Heart left ventricle (tissue), 16 donors: ENCODE measurements around the gene GTF2A1L. TPM values are rescaled to one million over a fixed set of nuclear protein-coding genes. Genes with fewer than 3 reads are reported as not detected.

Experiments used
- ATAC-seq, 4 donors: fragments of 200-7000 bp; cut with Tn5 transposase; one replicate each; pipeline ENCODE4 v1.9.1; 2020 to 2022; ENCODE audit warnings: moderate library complexity in 4 of 4, mild to moderate bottlenecking in 3 of 4, moderate number of reproducible peaks in 1 of 4
- DNase-seq, 5 donors: peaks; one replicate each; pipeline ENCODE4 v3.0.0-alpha.2; 2020
- H3K27ac ChIP-seq, 12 donors: fragments of 200-600 bp; sonication (generic) in 4 of 12; one replicate each; pipeline versions ENCODE4 v1.5.0 to v1.8.0; 2016 to 2022; ENCODE audit warnings: mild to moderate bottlenecking in 2 of 12
- H3K27me3 ChIP-seq, 9 donors: fragments of 200-600 bp; sonication (generic) in 2 of 9; one replicate each; pipeline versions ENCODE4 v1.5.1 to v1.8.0; 2016 to 2022; ENCODE audit warnings: mild to moderate bottlenecking in 3 of 9
- H3K36me3 ChIP-seq, 9 donors: fragments of 200-600 bp; sonication (generic) in 2 of 9; one replicate each; pipeline versions ENCODE4 v1.5.0 to v1.8.0; 2018 to 2022; ENCODE audit warnings: mild to moderate bottlenecking in 2 of 9
- H3K4me1 ChIP-seq, 12 donors: fragments of 200-600 bp; sonication (generic) in 4 of 12; one replicate each; pipeline versions ENCODE4 v1.5.0 to v1.8.0; 2016 to 2022; ENCODE audit warnings: mild to moderate bottlenecking in 3 of 12
- H3K4me3 ChIP-seq, 12 donors: fragments of 200-600 bp; sonication (generic) in 4 of 12; one replicate each; pipeline versions ENCODE4 v1.5.0 to v1.8.0; 2017 to 2022; ENCODE audit warnings: mild to moderate bottlenecking in 9 of 12, moderate library complexity in 4 of 12
- H3K9me3 ChIP-seq, 12 donors: fragments of 200-600 bp; sonication (generic) in 4 of 12; one replicate each; pipeline versions ENCODE4 v1.5.0 to v1.8.0; 2016 to 2022; ENCODE audit warnings: mild to moderate bottlenecking in 1 of 12
- POLR2A ChIP-seq, 2 donors: fragments of 450-650 bp; IDR thresholded peaks; one replicate each; pipeline ENCODE4 v1.6.1; 2017; ENCODE audit warnings: antibody characterized with exemption in 2 of 2, mild to moderate bottlenecking in 2 of 2, moderate library complexity in 2 of 2
- WGBS, 4 donors: extraction: QIAGEN DNeasy Blood & Tissue Kit in 2 of 4; methylation state at CpG; one replicate each; pipeline versions ENCODE4 v1.1.5 to v1.1.7; 2013 to 2018; 5-methylcytosine and 5-hydroxymethylcytosine counted together
- intact Hi-C, 10 donors: fragments of 100-400 bp; cut with DNase I; formaldehyde crosslinking; loops; one replicate each; pipeline versions ENCODE4 v1.11.1 to v1.14.2; 2022
- polyA plus RNA-seq, 2 donors: library from polyadenylated mRNA; stranded (reverse); fragments of 200-250 nt; gene quantifications; one replicate each; pipeline ENCODE4 v1.2.3, GENCODE V29; 2013
- total RNA-seq, 9 donors: library from RNA; depleted of rRNA in 2 of 9; stranded (reverse); fragments of >200 nt in 2 of 9; fragmentation: NEBNext Ultra II Directional in 3 of 9; extraction: Animal tissue kit (Norgen Biotek cat#: 25700) in 3 of 9; gene quantifications; one replicate each; pipeline versions ENCODE4 v1.1.0 to v1.2.4, GENCODE V29; 2016 to 2023
- TF ChIP-seq, protein P1 (sequence below), 12 donors: fragments of 200-600 bp; sonication (generic) in 4 of 12; IDR thresholded peaks; one replicate each; pipeline versions ENCODE4 v1.5.0 to v1.8.0; 2018 to 2022; ENCODE audit warnings: antibody characterized with exemption in 12 of 12, mild to moderate bottlenecking in 5 of 12
- donor health status: ischemic (EF 13 %, LVEDD 7.1; RV severe dilation, severe dysfunction).
- donor health status: healthy with polysubstance abuse.
- donor health status: DM: no; HTN: yes; CAD: no.
- donor health status: DM: no; HTN: no; CAD: no.
- donor health status: ischemic (EF 25% LVEDD 6.9; RV normal size, moderate dysfunction).
- donor health status: ischemic (EF 25% LVEDD 5.7; RV mildly dilated, moderate dysfunction).
- donor health status: healthy.
- donor health status: DM: yes; HTN: yes; CAD: no.
- donor health status: ischemic (EF 35%, LVEDD 5.7; RV mildly dilated, moderate dysfunction).
- donor health status: nonischemic (EF 11% LVEDD 7.7; RV severe dilation, severe dysfunction).
- donor health status: DM: yes; HTN: yes; CAD: no.
- donor health status: PGD.
- donor health status: ischemic (EF 29% LVEDD 5.4; RV normal size, mild dysfunction).
- donor health status: nonischemic (EF 23%, LVEDD 6.1; RV moderate dilation, normal function).

Gene GTF2A1L
- total and polyA plus RNA-seq, 11 donors: 0.14 to 0.95 (median 0.63) TPM; not detected in 8

DNA sequence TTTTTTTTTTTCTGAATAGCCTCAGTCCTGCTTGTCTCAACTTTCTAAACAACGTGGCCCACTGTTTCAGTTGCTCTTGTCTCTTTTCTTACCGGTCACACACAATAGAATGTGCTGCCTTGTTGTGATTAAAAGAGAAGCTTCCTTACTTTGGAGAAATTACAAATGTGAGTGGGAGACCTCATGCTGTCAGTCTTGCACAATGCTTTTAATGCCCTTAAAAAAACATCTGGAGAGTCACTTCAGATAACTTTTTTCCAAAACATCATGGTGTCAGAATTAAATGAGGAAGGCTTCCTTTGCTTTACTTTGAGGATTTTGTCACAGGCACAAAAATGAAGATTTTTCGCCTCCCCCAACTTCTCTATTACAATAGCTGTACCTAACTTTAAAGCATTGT is 100.2 kb downstream of the GTF2A1L start:
- TF ChIP-seq, protein P1, sequence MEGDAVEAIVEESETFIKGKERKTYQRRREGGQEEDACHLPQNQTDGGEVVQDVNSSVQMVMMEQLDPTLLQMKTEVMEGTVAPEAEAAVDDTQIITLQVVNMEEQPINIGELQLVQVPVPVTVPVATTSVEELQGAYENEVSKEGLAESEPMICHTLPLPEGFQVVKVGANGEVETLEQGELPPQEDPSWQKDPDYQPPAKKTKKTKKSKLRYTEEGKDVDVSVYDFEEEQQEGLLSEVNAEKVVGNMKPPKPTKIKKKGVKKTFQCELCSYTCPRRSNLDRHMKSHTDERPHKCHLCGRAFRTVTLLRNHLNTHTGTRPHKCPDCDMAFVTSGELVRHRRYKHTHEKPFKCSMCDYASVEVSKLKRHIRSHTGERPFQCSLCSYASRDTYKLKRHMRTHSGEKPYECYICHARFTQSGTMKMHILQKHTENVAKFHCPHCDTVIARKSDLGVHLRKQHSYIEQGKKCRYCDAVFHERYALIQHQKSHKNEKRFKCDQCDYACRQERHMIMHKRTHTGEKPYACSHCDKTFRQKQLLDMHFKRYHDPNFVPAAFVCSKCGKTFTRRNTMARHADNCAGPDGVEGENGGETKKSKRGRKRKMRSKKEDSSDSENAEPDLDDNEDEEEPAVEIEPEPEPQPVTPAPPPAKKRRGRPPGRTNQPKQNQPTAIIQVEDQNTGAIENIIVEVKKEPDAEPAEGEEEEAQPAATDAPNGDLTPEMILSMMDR (IDR thresholded peaks at IDR 0.05): no peak
- TF ChIP-seq POLR2A (IDR thresholded peaks at IDR 0.05): no peak
- Histone ChIP-seq H3K4me3 (no peak overlapping the region), H3K27ac (no peak overlapping the region), H3K27me3 (no peaks in the 10 kb centered on the region), H3K4me1 (peaks cover 0 to 15% (median 0%) of the 10 kb centered on the region in 12 donors), H3K9me3 (no peaks in the 10 kb centered on the region), H3K36me3 (no peaks in the 10 kb centered on the region)
- ATAC-seq (no peak), DNase-seq (no peak)
- intact Hi-C loops: no loop called here
- WGBS, 4 donors: 55 to 69% (median 59%) methylated on average over 3 of the region's 3 CpGs

- no peaks in the 10 kb centered on the region for H3K27me3 ChIP-seq
- H3K27ac ChIP-seq: no peak overlapping the region
- 75 to 82% (median 79%) methylated on average over 3 of the region's 3 CpGs for WGBS, 4 donors
- H3K4me1 ChIP-seq: peaks cover 0 to 11% (median 0%) of the 10 kb centered on the region in 12 donors
- ATAC-seq: no peak
- no peak overlapping the region for H3K4me3 ChIP-seq
- intact Hi-C loops: loop anchor here in 1 of 10 donors (10.0 kb wide), 1 partner anchor 115 kb away; no protein-coding TSS in a partner anchor
- no peak for TF ChIP-seq POLR2A (IDR thresholded peaks at IDR 0.05)
- TF ChIP-seq, protein P1 (IDR thresholded peaks at IDR 0.05): no peak
- no peak for DNase-seq
- H3K9me3 ChIP-seq: no peaks in the 10 kb centered on the region
- H3K36me3 ChIP-seq: no peaks in the 10 kb centered on the region
These were observed 102.0 kb downstream of the GTF2A1L start for GRCh38 chr2:48719480-48720177.

DNA sequence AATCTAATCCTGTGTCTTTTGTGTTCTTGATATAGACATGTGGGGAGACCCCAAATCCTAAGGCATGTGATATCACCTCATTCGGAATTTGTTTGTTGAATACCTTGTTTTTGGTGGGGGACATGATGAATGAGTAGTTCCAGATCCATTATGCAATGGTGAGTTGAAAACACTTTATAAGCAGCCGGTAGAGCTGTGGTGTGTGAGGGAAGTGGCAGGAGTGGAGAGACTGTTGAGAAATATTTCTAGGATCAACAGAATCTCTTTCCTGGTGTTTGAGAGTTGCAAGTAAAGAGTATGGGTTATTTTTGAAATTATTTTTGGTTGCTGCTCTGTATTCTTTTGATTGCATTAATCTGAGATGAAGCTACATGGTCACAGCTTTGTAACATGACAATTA is 103.5 kb downstream of the GTF2A1L start:
- intact Hi-C loops: loop anchor here in 1 of 10 donors (10.0 kb wide), 1 partner anchor 116 kb away; no protein-coding TSS in a partner anchor
- H3K27ac ChIP-seq: no peak overlapping the region
- no peak overlapping the region for H3K4me3 ChIP-seq
- no peaks in the 10 kb centered on the region for H3K27me3 ChIP-seq
- WGBS, 4 donors: 87 to 93% (median 90%) methylated on average over 2 of the region's 2 CpGs
- no peaks in the 10 kb centered on the region for H3K4me1 ChIP-seq
- no peaks in the 10 kb centered on the region for H3K9me3 ChIP-seq
- no peak for ATAC-seq
- no peaks in the 10 kb centered on the region for H3K36me3 ChIP-seq
- no peak for DNase-seq
- no peak for TF ChIP-seq POLR2A (IDR thresholded peaks at IDR 0.05)
- TF ChIP-seq, protein P1 (IDR thresholded peaks at IDR 0.05): no peak

DNA sequence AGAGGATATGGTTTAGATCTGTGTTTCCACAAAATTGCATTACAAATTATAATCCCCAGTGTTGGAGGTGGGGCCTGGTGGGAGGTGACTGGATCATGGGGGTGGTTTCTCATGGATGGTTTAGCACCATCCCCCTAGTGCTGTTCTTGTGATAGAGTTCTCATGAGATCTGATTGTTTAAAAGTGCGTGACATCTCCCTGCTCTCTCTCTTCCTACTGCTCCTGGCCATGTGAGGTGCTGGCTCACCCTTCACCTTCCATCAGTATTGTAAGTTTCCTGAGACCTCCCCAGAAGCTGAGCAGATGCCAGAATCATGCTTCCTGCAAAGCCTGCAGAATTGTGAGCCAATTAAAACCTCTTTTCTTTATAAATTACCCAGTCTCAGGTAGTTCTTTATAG is 104.7 kb downstream of the GTF2A1L start:
- WGBS, 4 donors: 54 to 87% (median 80%) methylated on average over 1 of the region's 1 CpG
- Histone ChIP-seq H3K27ac (no peak overlapping the region), H3K4me3 (no peak overlapping the region), H3K36me3 (no peaks in the 10 kb centered on the region), H3K4me1 (no peaks in the 10 kb centered on the region), H3K27me3 (no peaks in the 10 kb centered on the region), H3K9me3 (no peaks in the 10 kb centered on the region)
- intact Hi-C loops: loop anchor here in 1 of 10 donors (10.0 kb wide), 1 partner anchor 118 kb away; no protein-coding TSS in a partner anchor
- no peak for DNase-seq
- TF ChIP-seq, protein P1 (IDR thresholded peaks at IDR 0.05): no peak
- no peak for TF ChIP-seq POLR2A (IDR thresholded peaks at IDR 0.05)
- no peak for ATAC-seq
